Immature natural killer cell (primary cell): Measurements from ENCODE around the gene MYO7A. TPM values are rescaled to one million over a fixed set of nuclear protein-coding genes. Genes with fewer than 3 reads are reported as not detected.

ENCODE experiments used
- DNase-seq, 3 donors: peaks; one replicate each; pipeline ENCODE4 v3.0.0; 2022; ENCODE audit warnings: mixed read lengths in 1 of 3
- H3K27ac Mint-ChIP-seq, 6 donors: one replicate each; pipeline ENCODE4 v1.8.0; 2020; ENCODE audit warnings: mixed read lengths in 6 of 6, mild to moderate bottlenecking in 5 of 6, inconsistent platforms in 4 of 6, moderate library complexity in 3 of 6
- H3K27me3 Mint-ChIP-seq, 3 donors: one replicate each; pipeline ENCODE4 v1.8.0; 2020 to 2021; ENCODE audit warnings: low read depth in 3 of 3, mild to moderate bottlenecking in 3 of 3, mixed read lengths in 3 of 3, moderate library complexity in 3 of 3, inconsistent platforms in 1 of 3
- H3K36me3 Mint-ChIP-seq, 3 donors: one replicate each; pipeline ENCODE4 v1.8.0; 2020; ENCODE audit warnings: mixed read lengths in 3 of 3, inconsistent platforms in 2 of 3, mild to moderate bottlenecking in 2 of 3
- H3K4me1 Mint-ChIP-seq, 2 donors: one replicate each; pipeline ENCODE4 v1.8.0; 2020; ENCODE audit warnings: inconsistent platforms in 2 of 2, mild to moderate bottlenecking in 2 of 2, mixed read lengths in 2 of 2, moderate library complexity in 1 of 2
- H3K4me3 Mint-ChIP-seq, 5 donors: one replicate each; pipeline ENCODE4 v1.8.0; 2020; ENCODE audit warnings: mild to moderate bottlenecking in 5 of 5, mixed read lengths in 5 of 5, inconsistent platforms in 3 of 5, moderate library complexity in 3 of 5
- H3K9me3 Mint-ChIP-seq, 6 donors: one replicate each; pipeline ENCODE4 v1.8.0; 2020; ENCODE audit warnings: mild to moderate bottlenecking in 6 of 6, mixed read lengths in 6 of 6, inconsistent platforms in 4 of 6, moderate library complexity in 3 of 6
- polyA plus RNA-seq, 3 donors: library from polyadenylated mRNA; unstranded; fragments of 300-500 nt; fragmentation: Illumina TruSeq; gene quantifications; one replicate each; pipeline ENCODE4 v1.2.3, GENCODE V29; 2021

Gene MYO7A
- polyA plus RNA-seq, 3 donors from 2014 or later: 0.21 to 0.45 TPM; not detected in 1

DNA sequence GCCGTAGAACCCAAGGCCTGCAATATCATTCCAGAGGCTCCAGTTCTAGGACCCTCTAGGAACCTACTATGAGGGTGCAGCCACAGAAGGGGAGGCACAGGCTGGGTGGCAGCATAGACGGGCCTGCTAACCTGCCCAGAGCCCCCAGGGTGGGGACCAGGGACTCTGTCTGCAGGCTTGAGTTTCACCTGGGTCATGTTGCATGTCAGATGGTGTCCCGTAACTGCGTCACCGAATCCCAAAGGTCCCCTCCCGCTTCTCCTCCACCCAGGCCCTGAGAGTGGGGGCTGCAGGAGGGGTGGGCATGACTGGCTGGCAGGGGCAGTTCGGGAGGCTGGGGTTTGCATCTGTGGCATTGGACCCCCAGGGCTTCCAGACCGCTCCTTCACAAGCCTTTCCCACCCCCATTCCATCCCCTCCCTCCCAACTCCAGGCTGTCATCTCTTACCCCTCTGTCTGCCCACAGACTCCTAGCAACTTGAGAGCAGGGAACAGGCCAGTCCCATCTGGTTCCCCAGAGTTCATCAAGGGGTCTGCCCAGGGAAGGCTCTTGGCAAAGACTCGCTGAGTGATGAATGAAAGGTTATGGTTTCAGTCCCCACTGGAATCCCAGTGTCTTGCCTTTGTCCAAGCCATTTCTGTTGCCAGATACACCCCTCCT lies 16.3 kb downstream of the MYO7A start:
- Mint-ChIP-seq H3K36me3 (no peaks in the 10 kb centered on the region), H3K4me1 (peaks cover 29 to 35% of the 10 kb centered on the region in 2 donors), H3K27ac (no peak overlapping the region), H3K9me3 (no peaks in the 10 kb centered on the region), H3K4me3 (no peak overlapping the region), H3K27me3 (peaks cover 13 to 25% (median 19%) of the 10 kb centered on the region in 3 donors)
- no peak for DNase-seq

DNA sequence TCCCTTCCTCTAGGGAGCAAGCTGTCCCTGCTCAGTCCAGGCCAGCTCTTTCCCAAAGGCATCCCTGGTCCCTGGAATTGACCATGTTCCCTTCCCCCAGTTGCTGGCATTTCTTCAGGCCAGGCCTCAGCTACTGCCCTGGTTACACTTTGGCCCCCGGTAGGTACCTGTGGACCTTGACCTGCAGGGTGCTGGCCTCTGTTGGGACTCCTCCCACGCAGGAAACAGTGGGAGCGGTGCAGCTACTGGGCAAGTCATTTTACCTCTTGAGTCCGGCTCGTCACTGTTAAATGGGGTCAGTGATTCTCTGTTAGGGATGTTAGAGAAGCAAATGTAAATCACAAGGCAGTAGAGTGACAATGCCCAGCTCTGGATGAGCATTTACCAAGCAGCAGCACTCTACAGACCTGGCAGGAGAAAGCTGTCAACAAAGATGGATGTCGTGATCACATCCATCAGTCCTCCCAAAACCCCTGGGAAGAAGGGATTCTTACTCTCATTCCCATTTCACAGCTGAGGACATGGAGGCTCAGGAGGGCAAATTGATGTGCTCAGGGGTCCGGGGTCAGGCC lies 16.9 kb downstream of the MYO7A start:
- peaks cover 11 to 20% (median 14%) of the 10 kb centered on the region in 3 donors for H3K27me3 Mint-ChIP-seq
- no peaks in the 10 kb centered on the region for H3K36me3 Mint-ChIP-seq
- H3K4me3 Mint-ChIP-seq: no peak overlapping the region
- H3K27ac Mint-ChIP-seq: peak overlapping the region in 2 of 6 donors; percentile 14 to 55
- peaks cover 29 to 35% of the 10 kb centered on the region in 2 donors for H3K4me1 Mint-ChIP-seq
- no peak for DNase-seq
- H3K9me3 Mint-ChIP-seq: no peaks in the 10 kb centered on the region

DNA sequence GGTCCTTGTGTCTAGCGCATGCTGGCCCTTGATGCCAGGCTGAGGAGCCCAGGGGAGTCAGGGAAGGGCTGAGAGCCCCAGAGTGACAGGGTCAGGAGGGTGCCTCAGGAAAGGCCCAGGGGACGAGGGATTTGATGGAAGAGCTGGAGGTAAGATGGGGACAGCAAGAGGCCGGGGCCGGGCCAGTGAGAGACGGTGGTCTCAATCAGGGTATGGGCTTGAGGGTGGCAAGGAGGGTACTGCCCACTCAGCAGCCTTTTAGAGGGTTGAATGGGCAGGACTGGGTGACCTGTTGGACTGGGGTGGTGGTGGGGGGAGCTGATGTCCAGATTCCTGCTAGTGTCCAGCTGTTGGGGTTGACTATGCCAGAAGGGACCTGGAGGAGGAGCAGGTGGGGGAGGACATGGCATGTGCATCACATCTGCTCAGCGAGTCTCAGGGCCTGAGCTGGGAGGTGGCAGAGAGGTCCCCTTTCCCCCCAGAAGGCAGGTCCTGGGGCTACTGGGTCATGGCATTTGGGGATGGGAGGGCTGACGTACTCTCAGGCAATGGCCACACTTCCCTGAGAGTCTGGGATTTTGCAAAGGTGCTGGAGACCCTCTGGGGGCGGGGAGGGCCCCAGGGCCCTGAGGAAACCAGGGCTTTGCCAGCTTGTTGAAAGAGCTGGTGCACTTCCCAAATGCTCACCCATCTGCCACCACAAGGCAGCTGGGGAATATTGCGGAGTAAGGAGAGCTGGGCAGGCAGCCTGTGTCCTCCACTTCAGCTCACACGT lies 18.4 kb downstream of the MYO7A start:
- Mint-ChIP-seq H3K4me1 (peaks cover 29 to 38% of the 10 kb centered on the region in 2 donors), H3K27ac (peak overlapping the region in 2 of 6 donors; percentile 23 to 29)

GRCh38 chr11:77147036-77147315 lies 18.9 kb downstream of the MYO7A start:
- no peak for DNase-seq
- peak overlapping the region in 3 of 6 donors; percentile 0 to 71 (median 29) for H3K27ac Mint-ChIP-seq
- no peaks in the 10 kb centered on the region for H3K9me3 Mint-ChIP-seq
- no peak overlapping the region for H3K4me3 Mint-ChIP-seq
- peaks cover 28 to 38% of the 10 kb centered on the region in 2 donors for H3K4me1 Mint-ChIP-seq
- H3K27me3 Mint-ChIP-seq: peaks cover 7 to 19% (median 11%) of the 10 kb centered on the region in 3 donors
- H3K36me3 Mint-ChIP-seq: no peaks in the 10 kb centered on the region

More for the DNA sequence above, 18.4 kb downstream of the MYO7A start:
- peaks cover 9 to 17% (median 13%) of the 10 kb centered on the region in 3 donors for H3K27me3 Mint-ChIP-seq
- peak overlapping the region in 1 of 5 donors; percentile 12 for H3K4me3 Mint-ChIP-seq
- no peaks in the 10 kb centered on the region for H3K36me3 Mint-ChIP-seq
- no peak for DNase-seq
- H3K9me3 Mint-ChIP-seq: no peaks in the 10 kb centered on the region

GRCh38 chr11:77147668-77148321 lies 19.7 kb downstream of the MYO7A start:
- Mint-ChIP-seq H3K4me1 (peaks cover 28 to 38% of the 10 kb centered on the region in 2 donors), H3K27ac (peak overlapping the region in 4 of 6 donors; percentile 15 to 78 (median 58)), H3K4me3 (peak overlapping the region; percentile 51 to 76 (median 74)), H3K9me3 (no peaks in the 10 kb centered on the region), H3K27me3 (peaks cover 7 to 24% (median 12%) of the 10 kb centered on the region in 3 donors), H3K36me3 (peaks cover 0 to 3% (median 0%) of the 10 kb centered on the region in 3 donors)
- DNase-seq: peak; percentile 54 to 65 (median 57)

DNA sequence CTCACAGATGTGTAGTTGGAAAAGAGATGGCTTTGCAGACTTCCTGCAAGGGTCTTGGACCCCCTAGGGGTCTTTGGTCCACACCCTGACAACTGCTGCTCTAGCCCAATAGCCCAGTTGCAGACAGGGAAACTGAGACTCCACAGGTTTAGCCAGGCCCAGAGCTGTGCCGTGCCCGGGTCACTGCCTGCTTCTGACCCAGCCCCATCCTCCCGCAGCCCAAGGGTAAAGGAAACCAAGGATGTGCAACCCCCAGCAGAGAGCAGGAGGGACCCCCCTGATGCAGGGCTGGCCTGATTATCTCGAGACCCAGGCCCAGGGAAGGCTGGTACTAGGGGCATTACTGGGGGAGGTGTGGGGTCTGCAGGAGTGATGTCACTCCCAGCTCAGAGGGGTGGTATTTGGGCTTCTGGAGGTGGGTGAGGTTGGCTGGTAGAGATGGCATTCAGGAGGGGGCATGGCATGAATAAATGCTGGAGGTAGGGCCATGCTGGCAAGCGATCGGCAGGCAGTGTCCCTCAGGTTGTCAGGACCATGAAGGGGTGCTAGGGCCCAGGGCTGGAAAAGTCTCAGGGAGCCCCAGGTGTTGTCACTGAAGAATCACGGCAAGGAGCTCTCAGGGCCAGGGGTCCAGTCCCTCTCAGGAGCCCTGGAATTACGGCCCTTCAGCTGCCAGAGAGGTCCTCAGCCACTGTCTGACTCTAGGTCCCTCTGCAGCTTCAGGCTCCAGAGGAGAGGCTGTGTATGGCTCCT lies 21.1 kb downstream of the MYO7A start:
- H3K9me3 Mint-ChIP-seq: no peaks in the 10 kb centered on the region
- H3K27ac Mint-ChIP-seq: no peak overlapping the region
- peaks cover 8 to 24% (median 15%) of the 10 kb centered on the region in 3 donors for H3K27me3 Mint-ChIP-seq
- H3K4me1 Mint-ChIP-seq: peaks cover 37 to 43% of the 10 kb centered on the region in 2 donors
- DNase-seq: no peak
- peaks cover 0 to 5% (median 0%) of the 10 kb centered on the region in 3 donors for H3K36me3 Mint-ChIP-seq
- H3K4me3 Mint-ChIP-seq: peak overlapping the region in 1 of 5 donors; percentile 29

DNA sequence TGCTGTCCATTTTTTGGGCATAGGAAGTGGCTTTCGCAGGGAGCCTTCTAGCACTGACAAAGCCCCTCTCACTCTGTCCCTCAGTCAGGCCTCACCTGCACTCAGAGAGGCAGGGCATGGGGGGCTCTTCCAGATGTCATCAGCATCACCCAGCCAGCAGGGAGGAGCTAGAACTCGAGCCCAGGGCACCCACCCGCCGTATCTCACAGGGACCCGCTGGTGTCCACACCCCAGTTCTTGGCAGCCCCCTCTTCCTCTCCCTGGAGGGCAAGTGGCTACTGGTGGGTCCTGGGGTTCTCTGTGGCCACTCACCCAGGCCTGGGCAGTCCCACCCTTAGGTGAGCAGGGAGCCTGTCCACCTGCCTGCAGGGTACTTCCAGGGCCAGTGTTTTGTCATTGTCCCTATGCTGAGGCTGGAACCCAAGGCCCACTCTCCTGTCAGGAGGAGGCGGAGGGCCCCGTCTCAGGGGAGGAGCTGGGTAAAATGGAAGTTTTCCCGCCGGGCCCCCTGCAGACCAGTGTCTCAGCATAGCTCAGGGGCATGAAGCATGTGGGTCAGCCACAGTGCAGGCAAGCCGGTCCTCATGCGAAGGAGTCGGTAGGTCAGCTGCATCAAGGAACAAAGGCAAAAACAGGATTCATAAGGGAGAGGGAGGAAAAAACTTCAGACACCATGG lies 21.8 kb downstream of the MYO7A start:
- Mint-ChIP-seq H3K27me3 (peaks cover 8 to 24% (median 17%) of the 10 kb centered on the region in 3 donors), H3K27ac (peak overlapping the region in 1 of 6 donors; percentile 16), H3K9me3 (no peaks in the 10 kb centered on the region), H3K4me1 (peaks cover 44 to 50% of the 10 kb centered on the region in 2 donors), H3K36me3 (peaks cover 0 to 5% (median 0%) of the 10 kb centered on the region in 3 donors), H3K4me3 (no peak overlapping the region)
- no peak for DNase-seq

GRCh38 chr11:77150836-77151235 lies 22.8 kb downstream of the MYO7A start:
- Mint-ChIP-seq H3K4me3 (no peak overlapping the region), H3K27ac (no peak overlapping the region), H3K36me3 (peaks cover 0 to 5% (median 0%) of the 10 kb centered on the region in 3 donors), H3K9me3 (no peaks in the 10 kb centered on the region), H3K27me3 (peaks cover 10 to 24% (median 16%) of the 10 kb centered on the region in 3 donors), H3K4me1 (peaks cover 54 to 60% of the 10 kb centered on the region in 2 donors)
- no peak for DNase-seq

DNA sequence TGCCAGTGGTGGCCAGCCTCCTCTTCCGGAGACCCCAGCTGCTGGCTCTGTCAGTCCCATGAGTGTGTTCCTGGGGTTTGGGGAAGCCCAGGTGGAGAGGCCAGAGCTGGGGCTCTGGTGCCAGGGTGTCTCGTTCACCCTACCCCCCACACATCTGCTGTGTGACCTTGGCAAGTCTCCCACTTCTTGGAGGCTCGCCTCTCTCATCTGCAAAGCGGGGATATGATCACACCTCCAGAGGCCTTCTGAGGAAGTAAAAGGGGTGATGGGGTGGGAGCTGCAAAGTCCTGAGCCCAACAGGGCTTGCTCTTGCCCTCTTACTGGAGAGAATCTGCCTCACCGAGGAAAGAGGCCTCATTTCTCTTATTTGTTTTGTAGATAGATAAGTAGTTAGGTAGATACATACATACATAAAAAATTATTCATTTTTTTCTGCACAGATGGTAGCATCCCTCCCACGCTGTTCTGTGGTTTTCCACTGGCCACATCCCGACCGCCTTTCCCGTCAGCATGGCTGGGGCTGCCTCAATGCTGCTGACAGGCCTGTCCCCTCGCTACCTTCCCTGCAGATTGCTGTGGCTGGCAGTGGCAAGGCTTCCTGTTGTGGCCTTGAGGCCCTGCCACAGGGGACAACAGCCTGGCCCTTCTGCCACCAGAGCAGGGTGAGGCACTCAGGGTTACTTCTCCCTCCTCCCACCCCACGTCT lies 23.9 kb downstream of the MYO7A start:
- Mint-ChIP-seq H3K4me3 (peak overlapping the region; percentile 9 to 76 (median 71)), H3K27me3 (peaks cover 7 to 21% (median 15%) of the 10 kb centered on the region in 3 donors), H3K9me3 (no peaks in the 10 kb centered on the region), H3K27ac (peak overlapping the region; percentile 42 to 86 (median 60)), H3K4me1 (peaks cover 57 to 65% of the 10 kb centered on the region in 2 donors), H3K36me3 (peaks cover 0 to 5% (median 0%) of the 10 kb centered on the region in 3 donors)
- peak; percentile 73 to 78 (median 75) for DNase-seq

DNA sequence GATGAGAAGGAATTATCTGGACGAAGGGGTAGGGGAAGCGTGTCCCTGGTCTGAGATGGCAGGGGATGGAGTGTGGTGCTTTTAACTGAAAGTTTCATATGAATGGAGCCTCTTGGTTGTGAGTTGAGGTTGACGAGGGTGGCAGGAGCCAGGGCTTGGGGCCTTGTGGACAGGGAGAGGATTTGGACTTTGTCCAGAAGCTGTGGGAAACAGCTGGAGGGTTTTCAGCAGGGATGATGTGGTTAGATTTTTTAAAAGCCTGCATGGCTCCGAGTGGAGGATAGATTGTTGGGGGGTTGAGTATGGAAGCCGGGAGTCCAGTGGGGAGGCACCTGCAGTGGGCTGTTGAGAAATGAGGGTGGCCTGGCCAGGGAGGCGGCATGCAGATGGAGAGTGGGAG lies 24.8 kb downstream of the MYO7A start:
- Mint-ChIP-seq H3K4me1 (peaks cover 50 to 64% of the 10 kb centered on the region in 2 donors), H3K36me3 (peaks cover 0 to 5% (median 0%) of the 10 kb centered on the region in 3 donors), H3K27ac (peak overlapping the region in 5 of 6 donors; percentile 43 to 79 (median 69)), H3K27me3 (peaks cover 7 to 18% (median 15%) of the 10 kb centered on the region in 3 donors), H3K9me3 (no peaks in the 10 kb centered on the region), H3K4me3 (peak overlapping the region; percentile 7 to 76 (median 71))
- no peak for DNase-seq

DNA sequence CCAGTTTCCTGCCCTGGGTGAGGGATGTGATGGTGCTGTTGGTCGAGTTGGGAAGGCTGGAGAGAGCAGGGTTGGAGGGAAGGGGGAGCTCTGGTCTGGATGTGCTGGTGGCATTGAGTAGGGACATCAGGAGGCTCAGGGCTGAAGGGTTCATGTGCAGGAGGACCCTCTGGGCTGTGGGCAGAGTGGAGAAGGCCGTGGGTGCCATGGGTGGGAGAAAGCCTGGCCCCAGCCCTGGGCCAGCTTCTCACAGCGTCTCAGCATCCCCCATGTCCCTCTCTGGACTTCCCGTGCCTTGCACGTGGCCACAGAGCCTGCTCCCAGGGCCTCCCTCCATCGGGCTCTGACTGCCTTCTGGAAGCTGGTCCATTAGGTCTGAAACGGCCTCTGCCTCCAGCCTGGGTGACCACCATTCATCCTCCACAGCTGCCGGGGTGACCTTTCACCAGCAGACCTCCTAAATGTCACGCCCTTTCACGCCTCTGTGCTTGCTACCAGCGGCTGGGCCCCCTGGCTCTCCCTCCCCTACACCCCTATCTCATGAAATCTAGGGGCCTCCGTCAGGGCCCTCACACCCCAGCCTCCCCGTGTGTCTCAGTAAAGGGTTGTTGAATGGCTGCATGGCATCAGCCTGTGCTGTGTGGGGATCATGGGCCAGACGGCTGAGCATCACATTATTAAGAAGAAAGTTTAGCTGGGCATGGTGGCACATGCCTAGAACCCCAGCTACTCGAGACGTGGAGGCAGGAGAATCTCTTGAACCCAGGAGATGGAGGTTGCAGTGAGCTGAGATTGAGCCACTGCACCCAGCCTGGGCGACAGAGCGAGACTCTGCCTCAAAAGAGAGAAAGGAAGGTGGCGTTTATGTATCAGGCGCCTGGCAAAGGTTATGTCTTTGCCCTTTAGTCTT lies 25.5 kb downstream of the MYO7A start:
- H3K27ac Mint-ChIP-seq: peak overlapping the region in 5 of 6 donors; percentile 34 to 79 (median 56)
- H3K36me3 Mint-ChIP-seq: peaks cover 0 to 5% (median 0%) of the 10 kb centered on the region in 3 donors
- H3K9me3 Mint-ChIP-seq: no peaks in the 10 kb centered on the region
- no peak for DNase-seq
- H3K4me1 Mint-ChIP-seq: peaks cover 45 to 57% of the 10 kb centered on the region in 2 donors
- H3K27me3 Mint-ChIP-seq: peaks cover 7 to 15% (median 13%) of the 10 kb centered on the region in 3 donors
- peak overlapping the region; percentile 50 to 76 (median 69) for H3K4me3 Mint-ChIP-seq
